HG03045 (cell line): Measurements from ENCODE around the gene SCRN2.
A peak's percentile ranks its signal among the peaks of the same experiment; 100 is the strongest.

ENCODE experiments used
- ATAC-seq: cut with Tn5 transposase; IDR thresholded peaks from one replicate; pipeline ENCODE4 v1.9.1; 2021; ENCODE audit warnings: mild to moderate bottlenecking, moderate library complexity; ENCODE audit not compliant: unreplicated experiment

SCRN2 gene

GRCh38 chr17:47840742-47841487 lies at the start of gene SCRN2:
Gene SCRN2 (minus strand): TSS chr17:47841273. CDS start chr17:47840843, 430 bp downstream.
- peak; percentile 86 for ATAC-seq

GRCh38 chr17:47889734-47890529 lies 48.9 kb upstream of the SCRN2 start:
- no peak for ATAC-seq

- no peak for ATAC-seq
Observed at GRCh38 chr17:47888293-47888692, 47.2 kb upstream of the SCRN2 start.

GRCh38 chr17:47884905-47885730 lies 44.0 kb upstream of the SCRN2 start:
- ATAC-seq = no peak

- no peak for ATAC-seq
Observed at GRCh38 chr17:47884427-47884740, 43.3 kb upstream of the SCRN2 start.

- no peak for ATAC-seq
Observed at GRCh38 chr17:47883589-47884426, 42.7 kb upstream of the SCRN2 start.

GRCh38 chr17:47882695-47883588 lies 41.9 kb upstream of the SCRN2 start:
- no peak for ATAC-seq

GRCh38 chr17:47882247-47882646 lies 41.2 kb upstream of the SCRN2 start:
- no peak for ATAC-seq

GRCh38 chr17:47879776-47880454 lies 38.8 kb upstream of the SCRN2 start:
- ATAC-seq = no peak

GRCh38 chr17:47879028-47879585 lies 38.0 kb upstream of the SCRN2 start:
- no peak for ATAC-seq

- no peak for ATAC-seq
Observed at GRCh38 chr17:47878203-47879027, 37.3 kb upstream of the SCRN2 start.

GRCh38 chr17:47877368-47878034 lies 36.4 kb upstream of the SCRN2 start:
- ATAC-seq = no peak

- no peak for ATAC-seq
Observed at GRCh38 chr17:47875011-47875985, 34.2 kb upstream of the SCRN2 start.

GRCh38 chr17:47873200-47874090 lies 32.4 kb upstream of the SCRN2 start:
- no peak for ATAC-seq

GRCh38 chr17:47872651-47873161 lies 31.6 kb upstream of the SCRN2 start:
- no peak for ATAC-seq
